Aorta (tissue), 5 donors: ENCODE measurements around the gene COX6B2. TPM values are rescaled to one million over a fixed set of nuclear protein-coding genes. Genes with fewer than 3 reads are reported as not detected.
A peak's percentile ranks its signal among the peaks of the same experiment; 100 is the strongest.

Source experiments
- ATAC-seq: fragments of 200-7000 bp; cut with Tn5 transposase; one replicate; pipeline ENCODE4 v1.9.1; 2022; ENCODE audit warnings: moderate library complexity; ENCODE audit not compliant: low FRiP score
- DNase-seq, 2 donors: peaks; one replicate each; pipeline ENCODE4 v3.0.0-alpha.2; 2020
- H3K27ac ChIP-seq, 2 donors: one replicate each; pipeline ENCODE4 v1.5.1; 2013; ENCODE audit warnings: low read length in 2 of 2, mild to moderate bottlenecking in 2 of 2, moderate library complexity in 2 of 2, control low read depth in 1 of 2, inconsistent platforms in 1 of 2, low read depth in 1 of 2
- H3K27me3 ChIP-seq, 2 donors: one replicate each; pipeline ENCODE4 v1.6.1; 2013; ENCODE audit warnings: control low read depth in 1 of 2, low read length in 1 of 2, mild to moderate bottlenecking in 1 of 2, moderate library complexity in 1 of 2; ENCODE audit not compliant: insufficient read depth in 2 of 2, control insufficient read depth in 1 of 2
- H3K36me3 ChIP-seq, 2 donors: one replicate each; pipeline ENCODE4 v1.6.1; 2013; ENCODE audit warnings: control low read depth in 1 of 2, low read length in 1 of 2, mild to moderate bottlenecking in 1 of 2; ENCODE audit not compliant: insufficient read depth in 2 of 2, control insufficient read depth in 1 of 2
- H3K4me1 ChIP-seq, 2 donors: one replicate each; pipeline ENCODE4 v1.6.1; 2013; ENCODE audit warnings: low read length in 2 of 2, control low read depth in 1 of 2, mild to moderate bottlenecking in 1 of 2, moderate library complexity in 1 of 2; ENCODE audit not compliant: insufficient read depth in 2 of 2, control insufficient read depth in 1 of 2
- H3K4me3 ChIP-seq, 2 donors: one replicate each; pipeline ENCODE4 v1.5.1; 2013; ENCODE audit warnings: low read length in 2 of 2, control low read depth in 1 of 2, mild to moderate bottlenecking in 1 of 2
- H3K9me3 ChIP-seq: one replicate; pipeline ENCODE4 v1.6.1; 2013; ENCODE audit warnings: mild to moderate bottlenecking, low read length; ENCODE audit not compliant: control insufficient read depth
- WGBS, 2 donors: extraction: QIAGEN DNeasy Blood & Tissue Kit; methylation state at CpG; one replicate each; pipeline ENCODE4 v1.1.7; 2013; 5-methylcytosine and 5-hydroxymethylcytosine counted together
- intact Hi-C, 2 donors: fragments of 100-400 bp; cut with DNase I; formaldehyde crosslinking; loops; one replicate each; pipeline versions ENCODE4 v1.14.2 to v1.15.0; 2022
- polyA plus RNA-seq, 2 donors: library from polyadenylated mRNA; stranded (reverse); fragments of 200-250 nt; gene quantifications; one replicate each; pipeline ENCODE4 v1.2.3, GENCODE V29; 2013
- total RNA-seq, 2 donors: library from RNA; stranded (reverse); fragmentation: NEBNext Ultra II Directional; extraction: Animal tissue kit (Norgen Biotek cat#: 25700); gene quantifications; one replicate each; pipeline ENCODE4 v1.2.1, GENCODE V29; 2021
- donor health status: healthy with polysubstance abuse.
- donor health status: Bipolar disorder and iron deficiency.
- donor health status: DM: no; HTN: no; CAD: no.
- donor health status: DM: no; HTN: no; CAD: no.
- donor health status: DM: yes; HTN: yes; CAD: no.

The COX6B2 gene
- total and polyA plus RNA-seq, 4 donors: 0.19 to 0.99 TPM; not detected in 2

DNA sequence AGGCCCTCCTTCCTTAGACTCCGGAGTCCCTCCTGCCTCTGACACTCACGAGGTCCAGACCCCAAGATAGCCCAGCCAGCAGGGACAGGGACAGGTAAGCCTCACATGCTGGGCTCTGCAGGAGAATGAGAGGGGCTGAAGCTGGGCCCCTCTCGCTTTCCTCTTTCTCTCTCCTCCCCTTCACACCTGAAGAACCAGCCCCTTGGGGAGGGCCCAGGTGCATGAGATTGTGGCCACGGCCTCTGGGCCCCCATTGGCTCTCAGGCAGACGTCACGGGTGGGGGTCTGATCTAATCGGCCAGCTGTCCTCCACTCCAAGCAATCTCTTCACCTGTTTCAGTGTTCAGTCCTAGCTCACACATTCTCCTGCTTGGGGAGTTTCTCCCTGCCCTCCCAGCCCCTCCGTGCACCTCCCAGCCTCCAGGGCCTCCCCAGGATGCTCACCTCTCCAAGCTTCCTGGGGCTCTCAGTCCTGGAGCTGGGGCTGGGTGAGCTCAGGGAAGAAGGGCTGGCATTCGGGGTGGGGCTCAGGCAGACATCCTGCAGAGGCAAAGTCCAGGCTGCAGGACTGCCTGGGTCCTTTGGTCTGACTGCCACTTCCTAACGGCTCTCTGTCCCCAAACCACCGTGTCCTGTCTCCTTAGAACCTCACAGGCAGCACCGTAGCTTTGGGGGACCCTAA, 32.2 kb downstream of the COX6B2 start:
- Histone ChIP-seq H3K36me3 (no peaks in the 10 kb centered on the region), H3K9me3 (no peaks in the 10 kb centered on the region), H3K27ac (no peak overlapping the region), H3K27me3 (no peaks in the 10 kb centered on the region), H3K4me1 (no peaks in the 10 kb centered on the region), H3K4me3 (no peak overlapping the region)
- intact Hi-C loops: no loop called here
- WGBS, 2 donors: 58 to 69% methylated on average over 12 of the region's 12 CpGs
- ATAC-seq: no peak
- DNase-seq: no peak

GRCh38 chr19:55321466-55322137, 32.9 kb downstream of the COX6B2 start:
- no peaks in the 10 kb centered on the region for H3K27me3 ChIP-seq
- intact Hi-C loops: no loop called here
- ATAC-seq (no peak), DNase-seq (no peak)
- H3K36me3 ChIP-seq: no peaks in the 10 kb centered on the region
- H3K27ac ChIP-seq: no peak overlapping the region
- H3K9me3 ChIP-seq: no peaks in the 10 kb centered on the region
- H3K4me1 ChIP-seq: no peaks in the 10 kb centered on the region
- 84 to 87% methylated on average over 9 of the region's 9 CpGs for WGBS, 2 donors
- no peak overlapping the region for H3K4me3 ChIP-seq

GRCh38 chr19:55320844-55321419, 33.6 kb downstream of the COX6B2 start:
- H3K9me3 ChIP-seq: no peaks in the 10 kb centered on the region
- no peaks in the 10 kb centered on the region for H3K36me3 ChIP-seq
- intact Hi-C loops: no loop called here
- no peak for DNase-seq
- H3K27me3 ChIP-seq: no peaks in the 10 kb centered on the region
- ATAC-seq: no peak
- no peaks in the 10 kb centered on the region for H3K4me1 ChIP-seq
- H3K4me3 ChIP-seq: no peak overlapping the region
- no peak overlapping the region for H3K27ac ChIP-seq
- 87 to 88% methylated on average over 8 of the region's 8 CpGs for WGBS, 2 donors

GRCh38 chr19:55319785-55320184, 34.7 kb downstream of the COX6B2 start:
- H3K9me3 ChIP-seq: no peaks in the 10 kb centered on the region
- intact Hi-C loops: no loop called here
- WGBS, 2 donors: 8 to 10% methylated on average over 21 of the region's 21 CpGs
- no peak overlapping the region for H3K4me3 ChIP-seq
- peak; percentile 66 for ATAC-seq
- H3K36me3 ChIP-seq: no peaks in the 10 kb centered on the region
- H3K27ac ChIP-seq: no peak overlapping the region
- no peaks in the 10 kb centered on the region for H3K27me3 ChIP-seq
- H3K4me1 ChIP-seq: no peaks in the 10 kb centered on the region
- DNase-seq: no peak

DNA sequence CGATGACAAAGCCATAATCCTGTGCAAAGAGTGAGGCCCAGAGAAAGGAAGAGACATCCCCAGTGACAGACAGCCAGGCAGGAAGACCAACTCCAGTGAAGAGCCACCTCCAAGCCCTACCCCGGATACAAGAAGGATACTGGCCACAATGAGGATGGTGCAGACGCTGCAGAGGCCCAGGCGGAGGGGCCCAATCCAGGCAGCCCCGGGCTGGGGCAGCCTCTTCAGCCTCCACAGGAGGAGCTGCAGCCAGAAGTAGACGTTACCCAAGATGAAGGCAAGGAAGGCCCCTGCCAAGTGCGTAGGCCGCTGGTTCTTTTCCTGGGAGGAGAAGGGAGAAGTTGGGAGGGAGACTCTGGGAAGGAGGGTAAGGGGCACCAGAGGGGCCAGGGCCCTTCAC, 37.9 kb downstream of the COX6B2 start:
- WGBS, 2 donors: 81 to 82% methylated on average over 8 of the region's 8 CpGs

DNA sequence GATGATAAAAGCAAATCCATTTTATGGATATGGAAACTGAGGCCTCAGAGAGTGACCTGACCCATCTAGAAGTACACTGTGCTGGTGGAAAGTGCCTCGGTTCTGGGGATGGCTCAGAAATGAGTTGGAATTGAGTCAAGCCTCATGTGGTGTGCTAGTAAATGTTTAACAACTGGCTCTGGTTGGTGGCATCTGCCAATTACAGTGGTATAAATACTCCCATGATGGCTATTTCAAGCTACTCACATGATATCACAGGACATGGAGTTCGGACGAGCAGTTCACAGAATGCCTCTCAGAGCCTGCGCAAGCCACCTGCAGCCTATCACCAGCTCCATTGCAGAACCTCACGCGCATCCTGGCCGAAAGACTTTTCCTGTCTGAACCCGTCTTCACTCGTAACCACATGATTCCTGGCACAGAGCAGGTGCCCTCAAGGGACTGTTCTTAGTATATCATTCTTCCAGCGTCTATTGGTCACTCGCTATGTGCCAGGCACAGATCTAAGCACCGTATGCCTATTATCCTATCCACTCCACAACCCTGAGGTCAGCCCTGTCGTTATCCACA, 38.5 kb downstream of the COX6B2 start:
- no peak overlapping the region for H3K27ac ChIP-seq
- WGBS, 2 donors: 86 to 87% methylated on average over 13 of the region's 13 CpGs
- no peaks in the 10 kb centered on the region for H3K4me1 ChIP-seq
- no peaks in the 10 kb centered on the region for H3K36me3 ChIP-seq
- no peak overlapping the region for H3K4me3 ChIP-seq
- ATAC-seq (no peak), DNase-seq (no peak)
- H3K27me3 ChIP-seq: no peaks in the 10 kb centered on the region
- intact Hi-C loops: no loop called here
- H3K9me3 ChIP-seq: no peaks in the 10 kb centered on the region

More for the DNA sequence above, 37.9 kb downstream of the COX6B2 start:
- H3K4me3 ChIP-seq: no peak overlapping the region
- ATAC-seq (no peak), DNase-seq (no peak)
- no peak overlapping the region for H3K27ac ChIP-seq
- H3K4me1 ChIP-seq: no peaks in the 10 kb centered on the region
- intact Hi-C loops: no loop called here
- H3K27me3 ChIP-seq: no peaks in the 10 kb centered on the region
- no peaks in the 10 kb centered on the region for H3K9me3 ChIP-seq
- no peaks in the 10 kb centered on the region for H3K36me3 ChIP-seq

DNA sequence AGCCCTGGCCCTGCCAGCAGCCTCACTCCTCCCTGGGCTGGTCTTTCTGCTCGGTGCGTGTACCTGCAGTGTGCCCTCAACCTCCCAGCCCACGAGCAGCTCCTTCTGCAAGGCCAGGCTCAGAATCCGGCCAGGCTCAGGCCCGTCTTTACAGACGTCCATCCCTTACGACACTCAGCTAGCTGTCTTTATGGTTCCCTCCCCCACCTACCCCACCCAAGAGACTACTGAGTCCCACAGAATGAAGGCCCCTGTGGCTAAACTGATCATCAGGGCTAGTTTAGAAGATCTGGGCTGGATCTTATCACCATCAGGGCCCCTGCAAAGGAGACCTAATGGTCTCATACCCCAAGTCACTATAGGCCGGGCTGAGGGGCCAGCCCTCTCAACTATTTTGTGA, 40.1 kb downstream of the COX6B2 start:
- DNase-seq (no peak), ATAC-seq (no peak)
- Histone ChIP-seq H3K36me3 (no peaks in the 10 kb centered on the region), H3K27me3 (no peaks in the 10 kb centered on the region), H3K9me3 (no peaks in the 10 kb centered on the region), H3K4me3 (no peak overlapping the region), H3K4me1 (no peaks in the 10 kb centered on the region), H3K27ac (no peak overlapping the region)
- intact Hi-C loops: no loop called here
- 77 to 80% methylated on average over 8 of the region's 8 CpGs for WGBS, 2 donors

DNA sequence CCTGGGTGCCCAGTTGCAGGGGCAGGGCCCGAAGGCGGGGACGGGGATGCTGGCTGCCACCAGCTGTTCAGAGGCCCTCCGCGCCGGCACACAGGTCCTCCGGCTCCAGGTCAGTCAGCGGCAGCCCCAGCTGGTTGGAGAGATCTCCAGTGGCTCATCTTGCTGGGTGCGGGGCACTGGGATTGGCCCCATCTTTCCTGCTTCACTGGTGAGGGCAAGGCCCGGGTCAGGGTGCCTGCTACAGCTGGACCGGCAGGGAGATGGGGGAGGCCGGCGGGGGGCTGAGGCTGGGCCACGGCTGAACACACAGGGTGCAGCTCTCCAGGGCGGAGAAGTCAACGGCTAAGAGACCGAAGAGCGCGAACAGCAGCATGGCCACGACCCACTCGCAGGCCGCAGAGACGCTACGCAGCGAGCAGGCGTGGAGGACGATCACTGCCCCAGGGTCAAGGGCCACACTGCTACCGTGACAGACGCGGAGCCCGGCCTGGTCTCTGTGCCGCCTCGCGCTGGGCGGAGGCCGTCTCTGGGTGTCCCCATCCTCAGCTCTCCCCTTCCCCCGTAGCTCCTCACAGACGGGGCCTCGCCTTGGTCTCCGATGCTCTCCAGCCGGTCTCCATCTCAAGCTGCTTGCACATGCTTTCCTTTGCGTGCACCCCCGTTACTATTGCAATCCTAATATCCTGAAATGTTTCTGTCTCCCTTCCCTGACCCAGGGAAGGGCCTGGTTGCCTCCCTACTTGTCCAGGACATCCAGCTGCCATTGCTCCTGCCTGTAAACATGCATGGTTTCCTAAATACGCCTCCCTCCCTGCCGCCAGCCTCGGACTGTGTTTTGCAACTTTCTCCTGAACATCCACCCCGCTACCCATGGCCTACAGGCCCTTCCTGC, 41.7 kb downstream of the COX6B2 start:
- intact Hi-C loops: no loop called here
- Histone ChIP-seq H3K27ac (no peak overlapping the region), H3K27me3 (no peaks in the 10 kb centered on the region), H3K36me3 (no peaks in the 10 kb centered on the region), H3K9me3 (no peaks in the 10 kb centered on the region), H3K4me1 (no peaks in the 10 kb centered on the region), H3K4me3 (no peak overlapping the region)
- ATAC-seq: peak; percentile 24
- WGBS, 2 donors: 85 to 86% methylated on average over 47 of the region's 47 CpGs
- DNase-seq: no peak
